ENCODE measurements around the gene PDAP1. TPM values are rescaled to one million over a fixed set of nuclear protein-coding genes. Genes with fewer than 3 reads are reported as not detected.

PDAP1 gene
- total and polyA plus RNA-seq, 12 donors: 71.4 to 312 (median 97.6) TPM

GRCh38 chr7:99424932-99425730 lies 16.7 kb upstream of the PDAP1 start:
- TF ChIP-seq CTCF (IDR thresholded peaks at IDR 0.05): no peak
- Histone ChIP-seq H3K4me3 (no peak overlapping the region), H3K27ac (no peak overlapping the region), H3K36me3 (peaks cover 0 to 83% (median 36%) of the 10 kb centered on the region in 9 donors), H3K4me1 (no peaks in the 10 kb centered on the region), H3K27me3 (no peaks in the 10 kb centered on the region), H3K9me3 (no peaks in the 10 kb centered on the region)
- peak in 4 of 8 donors; percentile 11 to 31 (median 24) for ATAC-seq
- WGBS, 2 donors: 91 to 95% methylated on average over 24 of the region's 24 CpGs
- intact Hi-C loops (cut with DNase I): no loop called here
- DNase-seq: no peak

DNA sequence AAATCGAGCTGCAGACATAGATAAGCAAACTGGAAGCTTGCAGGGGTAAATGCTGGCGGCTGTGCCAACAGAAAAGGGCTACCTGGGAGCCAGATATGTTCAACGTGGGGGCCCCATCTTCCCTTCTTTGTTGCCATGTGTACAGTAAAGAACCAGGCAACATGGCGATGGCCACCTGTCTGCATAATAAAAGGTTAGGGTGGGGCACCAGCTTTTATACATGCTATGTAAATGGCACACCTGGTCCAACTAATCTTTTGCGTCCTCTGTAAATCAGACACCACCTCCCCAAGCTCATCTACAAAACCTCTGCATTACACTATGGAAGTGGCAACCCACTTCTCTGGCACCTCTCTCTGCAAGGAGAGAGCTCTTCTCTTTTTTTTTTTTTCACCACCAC lies 14.2 kb upstream of the PDAP1 start:
- no peak for ATAC-seq
- TF ChIP-seq CTCF (IDR thresholded peaks at IDR 0.05): no peak
- no peak overlapping the region for H3K4me3 ChIP-seq
- no peak for DNase-seq
- no peaks in the 10 kb centered on the region for H3K9me3 ChIP-seq
- intact Hi-C loops (cut with DNase I): no loop called here
- H3K36me3 ChIP-seq: peaks cover 3 to 84% (median 42%) of the 10 kb centered on the region in 9 donors
- H3K27me3 ChIP-seq: no peaks in the 10 kb centered on the region
- no peak overlapping the region for H3K27ac ChIP-seq
- WGBS, 2 donors: 84 to 88% methylated on average over 5 of the region's 5 CpGs
- H3K4me1 ChIP-seq: no peaks in the 10 kb centered on the region

DNA sequence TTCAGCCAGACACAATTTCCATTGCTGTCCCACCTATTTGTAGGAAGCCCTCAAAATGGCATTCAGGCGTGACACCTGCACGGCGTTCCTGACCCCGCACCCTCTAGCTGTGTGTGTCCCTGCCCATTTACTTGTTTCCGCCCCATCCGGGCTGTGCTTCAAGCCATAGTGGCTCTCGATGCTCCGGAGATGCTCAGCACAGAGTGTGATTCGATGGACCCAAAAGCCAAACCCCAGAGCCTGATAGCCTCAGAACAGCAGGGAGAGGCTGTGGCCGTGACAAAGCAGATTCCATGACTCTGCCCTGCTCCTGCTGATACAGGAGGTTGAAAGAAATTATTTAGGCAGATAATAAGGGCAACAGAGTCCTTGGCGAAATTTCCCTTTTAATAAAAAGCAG lies 13.8 kb upstream of the PDAP1 start:
- Histone ChIP-seq H3K27me3 (no peaks in the 10 kb centered on the region), H3K4me1 (no peaks in the 10 kb centered on the region), H3K36me3 (peaks cover 3 to 88% (median 46%) of the 10 kb centered on the region in 9 donors), H3K4me3 (no peak overlapping the region), H3K9me3 (no peaks in the 10 kb centered on the region), H3K27ac (no peak overlapping the region)
- ATAC-seq: no peak
- no peak for DNase-seq
- intact Hi-C loops (cut with DNase I): no loop called here
- WGBS, 2 donors: 92 to 93% methylated on average over 11 of the region's 11 CpGs
- TF ChIP-seq CTCF (IDR thresholded peaks at IDR 0.05): no peak

DNA sequence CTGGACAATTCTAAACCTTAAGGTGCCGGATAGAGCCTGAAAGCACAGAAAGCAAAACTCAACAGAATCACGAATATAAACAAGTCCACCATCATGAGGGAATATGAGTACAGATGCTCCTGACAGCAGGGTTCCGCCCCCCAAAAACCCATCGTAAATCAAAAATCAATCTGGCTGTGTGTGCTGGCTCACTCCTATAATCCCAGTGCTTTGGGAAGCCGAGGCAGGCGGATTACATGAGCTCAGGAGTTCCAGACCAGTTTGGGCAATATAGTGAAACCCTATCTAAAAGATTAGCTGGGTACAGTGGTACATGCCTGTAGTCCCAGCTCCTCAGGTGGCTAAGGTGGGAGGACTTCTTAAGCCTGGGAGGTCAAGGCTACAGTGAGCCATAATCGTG lies 12.6 kb upstream of the PDAP1 start:
- 91 to 92% methylated on average over 7 of the region's 7 CpGs for WGBS, 2 donors
- DNase-seq (no peak), ATAC-seq (no peak)

More for the DNA sequence above, 12.6 kb upstream of the PDAP1 start:
- H3K27ac ChIP-seq: no peak overlapping the region
- H3K4me1 ChIP-seq: no peaks in the 10 kb centered on the region
- H3K36me3 ChIP-seq: peaks cover 3 to 98% (median 58%) of the 10 kb centered on the region in 9 donors
- H3K27me3 ChIP-seq: no peaks in the 10 kb centered on the region
- H3K9me3 ChIP-seq: no peaks in the 10 kb centered on the region
- TF ChIP-seq CTCF (IDR thresholded peaks at IDR 0.05): no peak
- H3K4me3 ChIP-seq: no peak overlapping the region
- intact Hi-C loops (cut with DNase I): no loop called here
